Measurements from ENCODE around the gene ZNF827. TPM values are rescaled to one million over a fixed set of nuclear protein-coding genes. Genes with fewer than 3 reads are reported as not detected.

The ZNF827 gene
- total RNA-seq, 1 experiment from 2014 or later: 22.4 TPM

DNA sequence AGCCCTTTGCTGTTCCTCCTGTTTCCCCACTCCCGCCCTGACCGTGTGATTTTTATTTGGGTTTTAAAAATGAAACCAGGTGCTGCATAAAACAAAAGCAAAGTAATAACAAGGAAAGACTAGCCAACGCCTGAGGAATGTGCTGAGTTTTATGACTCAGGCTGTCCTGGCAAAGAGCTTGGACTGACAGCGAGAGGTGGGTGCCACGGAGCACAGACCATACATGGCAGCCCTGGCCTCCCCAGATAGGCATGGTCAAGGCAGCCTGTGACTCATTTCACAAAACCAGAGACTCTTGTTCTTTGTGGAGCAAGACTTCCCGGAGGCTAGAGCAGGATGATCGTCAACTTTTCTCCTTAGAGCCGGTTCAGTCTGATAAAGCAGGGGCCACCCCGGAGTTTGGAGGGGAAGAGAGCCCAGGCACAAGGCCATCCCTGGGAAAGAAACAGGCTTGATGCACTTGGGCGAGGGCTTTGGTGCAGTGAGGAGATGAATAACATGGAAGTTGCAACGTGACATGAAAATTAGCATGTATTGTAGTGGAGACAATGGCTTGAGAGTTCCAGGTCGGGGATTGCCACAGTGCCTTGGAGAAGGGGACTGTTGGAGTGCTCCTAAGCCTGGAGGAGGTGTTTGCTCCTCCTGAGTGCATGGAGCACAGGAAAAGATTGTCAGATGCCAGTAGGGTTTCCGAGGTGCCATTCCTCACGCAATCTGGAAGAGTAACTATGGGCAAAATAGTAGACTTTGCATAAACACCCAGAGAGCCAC, 203.9 kb downstream of the ZNF827 start:
- Histone ChIP-seq H4K20me1 (ENCODE audit: insufficient read depth) (no peaks in the 10 kb centered on the region), H3K79me2 (ENCODE audit: low read depth) (no peaks in the 10 kb centered on the region), H3K9me2 (ENCODE audit: insufficient read depth) (no peaks in the 10 kb centered on the region), H3K4me1 (replicated peaks; ENCODE audit: insufficient read depth) (peaks cover 41% of the 10 kb centered on the region), H3K27ac (peak overlapping the region; percentile 100), H3F3A (ENCODE audit: insufficient read depth, low read depth) (peaks cover 32% of the 10 kb centered on the region), H3K36me3 (ENCODE audit: low read depth) (no peaks in the 10 kb centered on the region), H3K27me3 (ENCODE audit: insufficient read depth, low read depth) (no peaks in the 10 kb centered on the region), H3K9me3 (ENCODE audit: insufficient read depth, low read depth) (no peaks in the 10 kb centered on the region), H3K4me2 (peak overlapping the region; percentile 90), H3K4me3 (peak overlapping the region; percentile 65), H2AFZ (peak overlapping the region; percentile 4; the same call in 1 of the 2 replicates)
- POLR2A ChIA-PET (ENCODE audit: unreplicated experiment): interaction anchor here (0.7 kb wide), 4 partner anchors 31 to 220 kb away, joined by 3 to 4 read pairs (median 4); no protein-coding TSS in a partner anchor
- DNase-seq: peak; percentile 87 to 95
- CTCF ChIA-PET: interaction anchor here (0.6 kb wide), 1 partner anchor 74 kb away, joined by 4 read pairs; no protein-coding TSS in a partner anchor
- intact Hi-C loops (cut with micrococcal nuclease; ENCODE audit: unreplicated experiment): loop anchor here (1.0 to 10.0 kb wide), 9 partner anchors 54 to 1883 kb away; partner anchors contain the start of genes C4orf51, LSM6, MMAA and TMEM184C
- TF ChIP-seq, protein P1, sequence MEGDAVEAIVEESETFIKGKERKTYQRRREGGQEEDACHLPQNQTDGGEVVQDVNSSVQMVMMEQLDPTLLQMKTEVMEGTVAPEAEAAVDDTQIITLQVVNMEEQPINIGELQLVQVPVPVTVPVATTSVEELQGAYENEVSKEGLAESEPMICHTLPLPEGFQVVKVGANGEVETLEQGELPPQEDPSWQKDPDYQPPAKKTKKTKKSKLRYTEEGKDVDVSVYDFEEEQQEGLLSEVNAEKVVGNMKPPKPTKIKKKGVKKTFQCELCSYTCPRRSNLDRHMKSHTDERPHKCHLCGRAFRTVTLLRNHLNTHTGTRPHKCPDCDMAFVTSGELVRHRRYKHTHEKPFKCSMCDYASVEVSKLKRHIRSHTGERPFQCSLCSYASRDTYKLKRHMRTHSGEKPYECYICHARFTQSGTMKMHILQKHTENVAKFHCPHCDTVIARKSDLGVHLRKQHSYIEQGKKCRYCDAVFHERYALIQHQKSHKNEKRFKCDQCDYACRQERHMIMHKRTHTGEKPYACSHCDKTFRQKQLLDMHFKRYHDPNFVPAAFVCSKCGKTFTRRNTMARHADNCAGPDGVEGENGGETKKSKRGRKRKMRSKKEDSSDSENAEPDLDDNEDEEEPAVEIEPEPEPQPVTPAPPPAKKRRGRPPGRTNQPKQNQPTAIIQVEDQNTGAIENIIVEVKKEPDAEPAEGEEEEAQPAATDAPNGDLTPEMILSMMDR (conservative IDR thresholded peaks at IDR 0.05): no peak
- TF ChIP-seq EZH2 (IDR thresholded peaks at IDR 0.05; ENCODE audit: low read depth): no peak
- no TSS peak for BruUV-seq (replicated peaks)

- CTCF ChIA-PET: interaction anchor here (0.6 kb wide), 1 partner anchor 75 kb away, joined by 4 read pairs; no protein-coding TSS in a partner anchor
- Histone ChIP-seq H3K4me3 (peak overlapping the region; percentile 65), H3K27me3 (ENCODE audit: insufficient read depth, low read depth) (no peaks in the 10 kb centered on the region), H4K20me1 (ENCODE audit: insufficient read depth) (no peaks in the 10 kb centered on the region), H2AFZ (peak overlapping the region; percentile 4; the same call in 1 of the 2 replicates), H3K9me3 (ENCODE audit: insufficient read depth, low read depth) (no peaks in the 10 kb centered on the region), H3F3A (ENCODE audit: insufficient read depth, low read depth) (peaks cover 32% of the 10 kb centered on the region), H3K4me1 (replicated peaks; ENCODE audit: insufficient read depth) (peaks cover 41% of the 10 kb centered on the region), H3K79me2 (ENCODE audit: low read depth) (no peaks in the 10 kb centered on the region), H3K36me3 (ENCODE audit: low read depth) (no peaks in the 10 kb centered on the region), H3K9me2 (ENCODE audit: insufficient read depth) (no peaks in the 10 kb centered on the region), H3K27ac (peak overlapping the region; percentile 100), H3K4me2 (peak overlapping the region; percentile 90)
- no peak for DNase-seq
- TSS peak; percentile 65 for BruUV-seq (replicated peaks)
- TF ChIP-seq, protein P1 (conservative IDR thresholded peaks at IDR 0.05): no peak
- TF ChIP-seq EZH2 (IDR thresholded peaks at IDR 0.05; ENCODE audit: low read depth): no peak
- POLR2A ChIA-PET (ENCODE audit: unreplicated experiment): interaction anchor here (0.5 kb wide), 1 partner anchor 194 kb away, joined by 3 read pairs; no protein-coding TSS in a partner anchor
- intact Hi-C loops (cut with micrococcal nuclease; ENCODE audit: unreplicated experiment): loop anchor here (1.0 to 10.0 kb wide), 6 partner anchors 115 to 1883 kb away; partner anchors contain the start of genes LSM6, MMAA and TMEM184C
Measured at GRCh38 chr4:145734031-145734430, 204.6 kb downstream of the ZNF827 start.
